Epidermal melanocyte (primary cell): ENCODE results near the gene PCTP.

Experiments used
- DNase-seq: peaks from one replicate; pipeline ENCODE4 v3.0.0; 2011; ENCODE audit warnings: low spot score; ENCODE audit not compliant: insufficient read length

Gene PCTP

DNA sequence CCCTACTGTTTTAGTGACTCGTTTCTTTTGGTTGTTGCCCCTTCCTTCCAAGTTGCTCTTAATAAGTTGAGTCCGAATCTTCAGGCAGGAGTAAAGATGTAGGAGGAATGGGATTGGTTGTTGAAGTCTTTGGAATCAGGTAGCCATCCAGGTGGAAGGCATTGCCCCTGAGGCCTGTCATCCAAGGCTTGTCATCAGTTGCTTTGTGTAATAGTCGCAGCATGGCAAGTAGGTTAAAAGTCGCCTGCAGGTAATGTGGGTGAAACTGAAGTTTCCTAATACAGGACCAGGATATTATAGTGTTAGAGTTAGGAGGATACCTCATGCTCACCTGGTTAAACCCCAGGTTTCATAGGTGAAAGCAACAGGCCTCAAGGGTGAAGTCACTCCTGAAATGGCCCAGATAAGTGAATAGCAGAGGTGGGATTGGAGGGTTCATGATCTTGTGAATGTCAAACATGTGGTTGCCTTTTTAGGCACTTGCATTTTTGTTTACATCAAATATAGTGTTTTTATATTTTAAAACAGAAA is 934 bp downstream of the PCTP start:
- no peak for DNase-seq

DNA sequence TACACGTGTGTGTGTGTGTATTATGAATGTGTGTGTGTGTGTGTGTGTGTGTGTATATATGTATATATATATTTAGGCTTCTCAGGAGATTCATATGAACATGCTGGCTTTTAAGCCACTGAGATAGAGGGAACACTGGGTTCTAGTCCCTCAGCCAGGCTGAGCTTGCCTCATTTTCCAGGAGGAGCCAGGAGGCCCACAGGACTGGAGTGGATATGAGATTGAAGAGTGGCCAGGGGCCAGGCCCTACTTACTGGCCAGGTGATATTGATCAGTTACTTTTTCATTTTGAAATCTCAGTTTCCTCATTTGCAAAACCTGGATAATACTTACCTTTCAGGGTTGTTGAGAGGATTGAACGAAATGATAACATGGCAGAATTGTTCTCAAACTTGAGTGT is 5.8 kb downstream of the PCTP start:
- DNase-seq, result no peak

DNA sequence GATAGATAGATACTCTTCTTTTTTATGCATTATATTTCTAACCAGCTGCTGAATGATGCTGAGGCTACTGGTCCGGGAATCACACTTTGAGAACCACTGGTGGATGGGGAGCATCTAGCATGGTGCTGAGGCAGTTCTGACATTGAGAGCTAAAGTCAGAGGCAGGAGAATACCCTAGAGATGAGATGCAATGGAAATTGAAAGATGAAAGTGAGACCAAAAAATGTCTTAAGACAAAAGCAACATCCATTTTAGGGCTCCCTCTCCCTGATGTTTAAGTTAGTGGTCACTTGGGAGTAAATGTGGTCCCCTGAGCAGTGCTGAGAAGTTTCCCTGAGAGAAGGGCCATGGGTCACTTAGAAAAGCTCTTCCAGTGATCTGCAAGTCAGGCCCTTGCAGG is 6.8 kb downstream of the PCTP start:
- no peak for DNase-seq

DNA sequence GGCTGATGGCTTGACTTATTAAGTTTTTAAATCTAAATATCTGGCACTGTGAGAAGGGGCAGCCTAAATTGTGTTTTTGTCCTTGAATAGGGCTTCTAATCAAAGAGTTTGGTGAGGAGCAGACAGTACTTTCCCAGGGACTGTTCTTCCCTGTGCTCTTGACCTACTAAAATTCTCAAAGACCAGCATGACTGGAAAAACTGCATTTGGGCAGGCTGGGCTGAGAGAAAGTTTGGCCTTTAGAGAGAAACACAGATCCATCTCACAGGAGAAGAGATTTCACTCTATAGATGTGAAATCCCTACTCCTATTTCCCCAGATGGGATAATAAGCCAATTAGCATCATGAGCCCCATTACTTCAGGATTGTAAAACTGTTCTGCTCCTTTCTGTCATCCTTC is 7.3 kb downstream of the PCTP start:
- no peak for DNase-seq

DNA sequence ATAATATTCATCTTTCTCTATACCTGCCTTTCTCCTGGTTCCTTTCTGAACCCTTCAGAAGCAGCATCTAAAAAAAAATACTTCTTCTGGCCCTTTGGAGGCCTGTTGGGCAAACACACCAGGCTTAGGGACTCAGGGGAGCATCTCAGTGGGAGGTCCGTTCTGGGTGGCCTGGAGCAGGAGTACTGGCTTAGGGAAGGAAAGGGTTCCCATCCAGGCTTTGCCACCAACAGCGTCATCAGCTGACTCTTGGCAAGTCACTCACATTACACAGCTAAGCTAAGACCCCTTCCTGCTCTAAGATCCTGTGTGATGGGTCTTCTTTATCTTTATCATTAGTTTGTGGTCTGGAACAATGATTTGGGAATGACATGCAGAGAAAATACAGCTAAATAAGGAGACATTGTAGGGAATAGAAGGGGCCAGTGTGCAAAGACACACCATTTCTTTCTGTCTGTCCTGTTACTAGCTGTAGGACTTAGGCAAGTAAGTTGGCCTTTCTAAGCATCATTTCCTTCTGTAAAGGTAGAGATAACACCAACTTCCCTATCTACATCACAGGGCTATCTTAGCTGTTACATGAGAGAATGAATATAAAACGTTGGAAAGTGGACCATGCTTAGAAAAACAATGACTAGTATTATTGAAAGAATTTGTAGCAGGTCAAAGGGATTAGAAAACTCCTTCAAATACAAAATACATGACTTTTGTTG is 9.9 kb downstream of the PCTP start:
- DNase-seq, result no peak

DNA sequence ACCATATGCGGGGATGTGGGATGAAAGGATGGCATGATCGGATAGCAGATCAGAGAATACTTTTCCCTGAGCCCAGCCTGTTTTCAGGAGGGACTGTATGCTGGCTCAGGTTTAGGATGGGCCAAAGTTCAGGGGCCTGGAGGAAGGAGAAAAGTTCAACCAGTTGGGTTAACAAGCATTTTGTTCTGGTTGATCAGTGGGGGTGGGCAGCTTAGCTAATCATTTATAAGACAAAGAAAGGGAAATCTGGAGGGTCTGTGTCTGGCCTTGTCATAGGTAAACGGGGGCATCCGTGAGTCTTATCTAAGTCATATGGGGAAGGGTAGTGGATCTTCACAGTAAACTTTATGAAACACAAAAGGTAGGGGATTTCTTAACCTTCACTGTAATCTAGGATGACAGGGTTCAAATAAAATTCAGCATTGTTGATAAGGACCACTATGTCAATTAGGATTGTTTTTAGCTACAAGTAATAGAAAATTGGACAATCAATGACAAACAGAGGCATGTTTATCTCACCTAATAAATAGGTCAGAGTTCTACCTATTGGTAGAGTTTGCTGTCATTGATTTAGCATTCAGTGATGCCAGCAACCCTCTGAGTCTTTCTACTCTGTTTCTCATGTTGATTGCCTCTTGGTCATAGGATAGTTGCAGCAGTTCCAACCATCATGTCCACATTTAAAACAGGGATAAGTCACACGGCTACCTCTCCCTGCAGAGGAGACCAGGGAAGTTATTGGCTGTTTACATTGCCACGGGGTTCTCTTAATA is 11.4 kb downstream of the PCTP start:
- DNase-seq, result no peak

DNA sequence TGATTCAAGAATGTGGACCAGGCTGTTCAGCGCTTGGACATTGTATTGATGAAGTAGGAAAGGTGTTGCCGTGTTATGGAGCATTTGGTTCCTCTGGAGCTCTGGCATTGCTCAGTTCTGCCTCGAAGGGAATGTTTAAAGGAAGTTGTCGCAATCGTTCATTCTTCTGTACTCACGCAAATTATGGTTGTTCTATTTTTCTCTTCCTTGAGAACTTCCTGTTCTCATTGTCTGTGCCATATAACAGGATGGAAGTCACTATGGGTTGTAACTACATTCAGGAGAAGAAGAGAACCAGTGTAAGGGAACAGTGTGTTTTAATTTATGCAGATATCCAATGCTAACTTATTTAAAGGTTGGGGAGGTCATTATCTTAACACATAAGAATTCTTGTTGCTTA is 13.0 kb downstream of the PCTP start:
- no peak for DNase-seq

DNA sequence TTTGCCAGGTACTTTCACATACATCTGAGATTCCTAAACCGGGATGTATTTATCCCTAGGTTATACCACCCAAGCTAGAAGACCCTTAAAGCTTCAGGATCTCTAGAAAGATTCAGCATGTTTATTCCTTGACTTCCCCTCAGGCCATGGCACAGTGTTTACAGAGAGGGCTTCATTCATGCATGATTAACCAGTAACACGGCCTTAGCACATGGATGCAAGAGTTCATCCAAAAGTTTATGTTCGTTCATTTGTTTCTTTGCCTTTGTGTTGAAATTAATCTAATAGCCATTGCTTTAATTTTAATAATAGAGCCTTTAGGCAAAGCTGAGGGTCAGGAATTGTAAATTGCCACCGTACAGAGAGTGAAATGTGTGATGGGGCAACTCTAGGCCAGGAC is 13.8 kb downstream of the PCTP start:
- no peak for DNase-seq

DNA sequence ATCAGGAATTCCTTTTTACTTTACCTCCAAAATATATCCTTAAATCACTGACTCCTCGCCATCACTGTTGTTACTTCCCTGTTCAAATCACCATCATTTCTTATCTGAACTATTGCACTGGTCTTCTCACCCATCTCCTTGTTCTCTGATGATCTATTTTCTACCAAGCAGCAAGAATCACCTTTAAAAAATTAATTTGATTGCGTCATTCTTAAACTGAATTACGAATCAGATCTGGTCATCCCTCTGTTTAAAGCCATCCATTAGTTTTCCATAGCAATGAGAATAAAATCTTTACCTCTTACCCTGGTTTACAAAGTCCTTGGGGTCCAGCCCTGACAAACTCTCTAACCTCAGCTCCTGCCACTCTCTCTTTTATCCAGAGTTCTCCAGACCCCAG is 14.6 kb downstream of the PCTP start:
- no peak for DNase-seq

DNA sequence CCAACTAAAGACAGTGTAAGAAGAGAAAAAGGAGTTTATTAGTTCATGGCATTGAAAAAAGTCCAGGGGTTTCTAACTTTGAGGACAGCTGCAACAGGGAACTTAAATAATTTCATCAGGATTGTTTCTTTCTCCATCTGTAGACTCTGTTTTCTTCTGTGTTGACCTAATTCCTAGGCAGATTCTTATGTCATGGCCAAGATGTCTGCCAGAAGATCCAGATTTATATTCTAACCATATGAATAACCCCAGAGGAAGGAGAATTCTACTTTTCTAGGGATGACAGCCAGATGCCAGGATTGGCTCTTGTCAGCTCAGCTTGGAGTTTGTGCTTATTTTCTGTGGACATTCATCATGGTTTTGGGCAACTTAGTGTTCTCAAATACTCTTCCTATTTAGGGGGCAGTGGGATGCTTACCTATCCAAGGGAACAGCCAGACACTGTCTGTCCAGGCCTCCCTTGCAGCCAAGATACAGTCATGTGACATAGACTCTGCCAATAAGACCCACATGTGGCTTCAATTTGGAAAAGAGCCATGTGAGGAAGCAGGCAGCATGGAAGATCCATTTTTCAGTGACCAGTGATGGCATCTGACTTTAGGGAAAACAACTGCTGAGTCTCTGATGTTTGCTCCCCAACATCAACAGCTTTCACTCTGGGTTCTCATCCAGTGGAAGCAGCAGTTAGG is 18.2 kb downstream of the PCTP start:
- no peak for DNase-seq

DNA sequence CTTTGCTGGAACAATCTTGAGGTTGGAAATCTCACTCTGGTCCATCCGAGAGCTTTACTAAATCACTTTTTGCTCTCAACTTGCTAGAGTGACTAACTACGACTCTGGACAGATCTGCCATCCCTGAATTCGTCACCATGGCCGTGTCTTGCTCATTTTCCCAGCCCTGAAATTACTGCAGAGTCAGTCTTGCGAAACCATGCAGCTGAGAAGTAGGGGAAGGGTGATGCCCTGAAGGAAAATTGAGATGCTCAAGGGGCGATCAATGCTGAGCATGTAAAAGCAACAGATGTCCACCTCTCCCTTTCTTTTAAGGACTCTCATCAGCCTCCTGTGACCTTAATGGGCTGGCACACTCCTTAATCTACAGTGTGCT is 18.8 kb downstream of the PCTP start:
- DNase-seq, result peak; percentile 44

DNA sequence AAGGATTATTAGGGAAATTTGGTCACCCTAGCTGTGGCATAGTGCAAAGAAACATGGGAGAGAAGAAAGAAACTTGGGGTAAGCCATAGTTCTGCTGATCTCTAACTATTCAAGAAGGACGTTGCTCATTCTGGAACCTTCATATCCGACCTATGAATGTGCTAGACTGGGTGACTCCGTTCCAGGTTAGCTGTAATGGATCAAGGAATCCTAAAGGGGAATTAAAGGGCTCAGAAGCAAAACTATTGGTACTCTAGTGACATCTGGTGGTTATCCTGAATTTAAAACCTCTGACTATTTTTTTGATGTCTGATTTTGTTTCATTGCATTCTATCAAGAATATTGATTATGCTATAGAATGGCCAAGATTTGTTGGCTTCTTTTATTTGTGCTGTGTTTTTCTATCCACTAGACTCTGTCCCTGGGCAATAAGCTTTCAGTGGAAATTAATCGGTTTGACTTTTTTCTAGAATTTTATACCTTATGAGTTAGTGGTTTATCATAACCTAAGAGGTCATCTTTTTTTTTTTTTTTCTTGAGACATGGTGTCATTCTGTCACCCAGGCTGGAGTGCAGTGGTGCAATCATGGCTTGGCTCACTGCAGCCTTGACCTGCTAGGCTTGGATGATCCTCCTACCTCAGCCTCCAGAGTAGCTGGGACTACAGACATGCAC is 19.5 kb downstream of the PCTP start:
- peak; percentile 70 for DNase-seq

DNA sequence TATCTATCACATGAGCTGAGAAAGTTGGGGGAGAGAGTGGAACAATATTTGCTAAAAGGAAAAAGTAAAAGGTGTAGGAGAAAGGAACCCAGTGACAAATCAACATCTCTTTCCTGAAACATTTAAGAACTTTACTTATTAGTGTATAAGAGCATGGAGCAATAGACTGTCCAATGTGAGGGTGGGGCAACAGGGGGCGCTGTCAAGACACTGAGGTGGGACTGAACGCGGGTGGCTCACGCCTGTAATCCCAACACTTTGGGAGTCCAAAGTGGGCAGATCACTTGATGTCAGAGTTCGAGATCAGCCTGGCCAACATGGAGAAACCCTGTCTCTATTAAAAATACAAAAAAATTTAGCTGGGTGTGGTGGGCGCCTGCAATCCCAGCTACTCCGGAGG is 21.2 kb downstream of the PCTP start:
- DNase-seq, result no peak

DNA sequence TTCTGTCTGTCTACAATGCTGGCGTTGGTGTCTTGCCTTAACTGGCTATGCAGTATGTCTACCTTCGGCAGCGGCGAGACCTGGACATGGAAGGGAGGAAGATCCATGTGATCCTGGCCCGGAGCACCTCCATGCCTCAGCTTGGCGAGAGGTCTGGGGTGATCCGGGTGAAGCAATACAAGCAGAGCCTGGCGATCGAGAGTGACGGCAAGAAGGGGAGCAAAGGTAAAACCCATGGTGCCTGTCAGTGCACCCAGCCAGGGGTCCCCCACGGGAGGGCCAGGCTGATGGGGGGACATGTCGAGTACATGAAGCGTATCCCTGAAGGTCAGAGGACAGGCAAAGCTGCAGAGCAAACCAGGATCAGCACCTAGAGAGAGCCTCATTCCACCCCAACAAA is 22.8 kb downstream of the PCTP start:
- no peak for DNase-seq

DNA sequence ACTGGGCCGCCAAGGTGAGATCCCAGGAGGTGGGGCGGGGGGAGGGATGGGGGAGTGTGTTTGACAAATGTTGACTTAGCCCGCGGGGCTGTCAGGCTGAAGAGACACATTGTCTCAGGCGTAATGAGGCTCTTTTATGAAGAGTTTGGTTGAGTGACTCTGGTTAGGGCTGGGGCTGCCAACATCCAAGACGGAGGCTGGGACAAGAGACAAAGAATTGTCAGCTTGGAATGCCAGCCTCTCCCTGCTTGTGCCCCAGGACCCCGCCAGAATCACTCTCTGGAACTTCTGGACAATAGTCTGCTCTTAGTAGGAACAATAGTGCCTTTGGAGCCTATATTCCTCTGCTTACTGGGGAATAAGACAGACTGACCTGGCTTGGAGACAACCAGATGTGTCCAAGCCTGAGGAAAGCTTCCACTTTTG is 24.0 kb downstream of the PCTP start:
- no peak for DNase-seq

DNA sequence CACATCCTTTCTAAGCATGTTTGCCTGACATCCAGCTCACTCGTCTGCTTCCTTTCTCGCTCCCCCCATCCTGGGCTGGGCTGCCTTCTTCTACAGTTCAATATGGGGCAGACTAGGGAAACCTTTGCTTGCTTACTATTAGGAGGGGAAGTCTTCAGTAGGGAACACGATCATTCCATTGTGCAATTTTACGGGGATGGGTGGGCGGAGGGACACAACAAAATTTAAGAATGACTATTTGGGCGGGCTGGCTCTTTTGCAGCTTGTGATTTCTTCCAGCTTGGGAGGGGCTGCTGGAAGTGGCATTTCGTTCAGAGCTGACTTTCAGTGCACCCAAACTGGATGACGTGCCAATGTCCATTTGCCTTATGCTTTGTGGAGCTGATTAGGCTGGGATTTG is 25.4 kb downstream of the PCTP start:
- DNase-seq, result no peak

DNA sequence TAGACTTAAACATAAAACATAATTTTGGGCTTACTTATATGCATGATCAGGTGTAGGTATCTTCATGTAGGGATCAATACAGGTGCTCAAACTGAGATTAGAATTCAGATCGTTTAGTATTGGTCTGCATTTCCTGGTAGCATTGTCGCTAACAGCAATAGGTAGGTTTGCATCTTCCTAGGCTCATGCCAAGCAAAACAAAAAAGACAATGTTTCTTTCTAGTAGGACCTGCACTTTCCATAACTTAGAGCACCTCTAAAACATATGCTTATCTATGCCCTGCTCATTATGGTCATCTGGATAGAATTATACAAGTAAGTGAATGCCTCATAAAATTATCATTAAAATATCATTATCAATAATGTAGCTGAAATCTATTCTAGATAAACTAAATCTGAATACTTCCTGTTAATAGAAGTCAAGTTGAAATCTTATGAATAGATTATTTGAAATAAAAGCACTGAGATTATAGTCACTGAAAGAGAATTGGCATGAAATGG is 26.7 kb downstream of the PCTP start:
- no peak for DNase-seq

DNA sequence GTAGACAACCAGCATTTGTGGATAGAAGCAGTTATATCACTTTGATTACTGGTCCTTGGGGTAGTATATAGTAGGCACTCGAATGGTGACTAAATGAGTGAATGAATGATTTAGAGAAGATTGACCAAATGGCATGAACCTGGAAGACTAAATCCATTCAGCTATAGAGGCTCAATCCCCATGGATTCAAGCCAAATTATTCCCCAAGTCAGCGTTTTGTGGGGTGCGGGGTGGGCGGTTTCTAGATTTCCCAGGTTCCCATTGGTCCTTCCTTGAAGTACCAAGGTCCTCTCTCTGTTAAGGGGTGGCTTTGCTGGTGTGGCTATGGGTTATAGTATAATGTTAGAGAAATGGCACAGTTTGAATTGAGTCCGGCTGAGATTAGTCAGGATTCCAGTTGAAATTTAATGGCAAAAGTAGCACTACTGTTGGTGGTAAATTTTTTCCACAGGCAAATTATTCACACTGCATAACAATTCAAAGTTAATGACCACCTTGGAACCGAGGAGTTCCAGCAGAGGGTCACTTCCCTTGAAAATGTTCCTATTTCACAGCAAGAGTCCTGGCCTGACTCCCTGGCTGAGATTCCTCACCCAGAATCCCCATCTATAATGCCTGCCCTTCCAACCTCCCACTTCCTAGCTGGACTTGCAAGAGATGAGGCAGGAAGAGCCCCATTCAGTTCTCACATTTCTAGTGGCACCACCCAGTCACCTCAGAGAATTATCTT is 27.7 kb downstream of the PCTP start:
- no peak for DNase-seq

DNA sequence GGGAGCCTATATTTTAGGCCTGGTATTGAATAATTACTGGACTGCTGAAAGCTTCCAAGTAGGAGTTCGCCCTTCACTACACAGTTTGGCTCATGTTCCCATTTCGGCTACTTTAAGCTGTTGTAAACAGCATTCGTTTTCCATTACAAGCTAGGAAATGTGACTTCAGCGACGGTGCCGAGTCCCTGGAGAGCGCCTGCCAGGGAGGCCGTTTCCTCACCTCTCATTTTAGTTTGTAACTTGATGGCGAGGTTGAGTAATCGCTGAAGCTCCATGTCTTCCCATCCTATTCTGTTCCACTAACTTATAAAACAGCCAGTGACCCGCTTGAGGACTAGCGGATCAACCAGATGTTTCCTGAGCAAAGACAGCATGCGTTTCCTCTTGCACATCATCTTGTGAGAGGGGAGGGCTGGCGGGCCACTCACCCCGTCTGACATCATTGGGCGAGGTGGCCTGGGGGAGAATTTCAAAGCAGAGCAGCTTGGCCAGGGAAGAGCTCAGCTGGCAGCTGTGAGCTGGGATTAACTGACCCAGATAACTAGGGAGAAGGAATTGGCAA is 32.9 kb downstream of the PCTP start:
- DNase-seq, result no peak

DNA sequence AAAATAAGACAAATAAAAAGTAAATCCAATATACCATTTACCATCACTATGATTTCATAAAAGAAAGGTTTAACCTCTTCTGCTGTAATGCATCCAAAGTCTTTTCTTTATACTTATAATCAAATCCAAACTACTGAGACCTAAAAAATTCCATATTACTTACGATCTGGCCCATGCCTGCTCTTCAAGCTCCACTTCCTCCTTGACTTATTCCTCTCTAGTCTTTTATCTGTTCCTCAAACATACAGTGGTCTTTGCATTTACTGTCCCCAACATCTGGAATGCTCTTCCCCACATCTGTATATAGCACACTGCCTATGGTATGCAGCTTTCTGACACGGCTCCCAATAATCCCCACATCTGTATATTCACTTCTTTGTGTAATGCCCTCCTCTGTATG is 33.8 kb downstream of the PCTP start:
- DNase-seq, result no peak

DNA sequence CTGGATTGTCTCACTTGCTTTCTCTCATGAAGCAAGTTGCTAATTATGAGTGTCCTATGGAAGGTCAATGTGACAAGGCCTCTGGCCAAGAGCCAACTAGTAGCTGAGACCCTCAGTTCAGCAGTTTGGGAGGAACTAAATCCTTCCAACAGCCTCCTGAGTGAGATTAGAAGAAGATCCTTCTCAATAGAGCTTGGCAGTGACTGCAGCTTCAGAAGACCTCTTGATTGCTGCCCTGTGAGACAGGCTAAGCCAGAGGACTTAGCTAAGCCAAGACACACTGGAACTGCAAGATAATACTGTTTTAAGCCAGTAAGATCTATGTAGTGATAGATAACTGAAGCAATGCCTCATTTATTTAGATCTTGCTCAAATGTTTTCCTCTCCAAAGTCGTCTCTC is 34.3 kb downstream of the PCTP start:
- no peak for DNase-seq
